Effector memory CD4-positive, alpha-beta T cell (primary cell): Measurements from ENCODE around the gene ARL1.
"Not testable (repeated sequence)": the region's sequence is repeated elsewhere in the genome, so short reads cannot be mapped to it uniquely, and the experiment has no call there.

Source experiments
- DNase-seq, 3 donors: peaks; one replicate each; pipeline ENCODE4 v3.0.0-alpha.2; 2020
- H3K27ac ChIP-seq: 2 replicates; pipeline ENCODE4 v1.7.0; 2013; ENCODE audit warnings: mild to moderate bottlenecking, low read length, moderate library complexity; ENCODE audit not compliant: insufficient read depth, poor library complexity, severe bottlenecking
- H3K27me3 ChIP-seq: replicated peaks from 2 replicates; pipeline ENCODE4 v1.7.0; 2013; ENCODE audit warnings: mild to moderate bottlenecking, low read length; ENCODE audit not compliant: insufficient read depth, control insufficient read depth, poor library complexity, severe bottlenecking
- H3K36me3 ChIP-seq: 2 replicates; pipeline ENCODE4 v1.7.0; 2013; ENCODE audit warnings: mild to moderate bottlenecking, low read length, moderate library complexity; ENCODE audit not compliant: control insufficient read depth, insufficient read depth
- H3K4me1 ChIP-seq: 2 replicates; pipeline ENCODE4 v1.7.0; 2013; ENCODE audit warnings: low read length, mild to moderate bottlenecking; ENCODE audit not compliant: control insufficient read depth, insufficient read depth, poor library complexity, severe bottlenecking
- H3K4me3 ChIP-seq: 2 replicates; pipeline ENCODE4 v1.7.0; 2013; ENCODE audit warnings: low read length, low read depth, mild to moderate bottlenecking; ENCODE audit not compliant: insufficient read depth, poor library complexity, severe bottlenecking
- H3K9me3 ChIP-seq: 2 replicates; pipeline ENCODE4 v1.7.0; 2013; ENCODE audit warnings: mild to moderate bottlenecking, low read length, moderate library complexity; ENCODE audit not compliant: control insufficient read depth

ARL1 gene

GRCh38 chr12:101410169-101410568, 2.6 kb upstream of the ARL1 start:
- H3K9me3 ChIP-seq, H3K27me3 ChIP-seq, H3K4me3 ChIP-seq, H3K36me3 ChIP-seq, H3K4me1 ChIP-seq, DNase-seq, H3K27ac ChIP-seq: not testable (repeated sequence)

- Histone ChIP-seq H3K27ac (peak overlapping the region; percentile 73), H3K9me3 (no peaks in the 10 kb centered on the region), H3K27me3 (no peaks in the 10 kb centered on the region), H3K4me1 (peaks cover 7% of the 10 kb centered on the region), H3K4me3 (peak overlapping the region; percentile 81), H3K36me3 (no peaks in the 10 kb centered on the region)
- peak in 1 of 3 donors; percentile 1 for DNase-seq
Observed at GRCh38 chr12:101407049-101407435, 530 bp downstream of the ARL1 start.

GRCh38 chr12:101391181-101391580, 16.4 kb downstream of the ARL1 start:
- not testable (repeated sequence) for H3K27me3 ChIP-seq, DNase-seq, H3K4me3 ChIP-seq, H3K4me1 ChIP-seq, H3K9me3 ChIP-seq, H3K27ac ChIP-seq
- peaks cover 26% of the 10 kb centered on the region for H3K36me3 ChIP-seq

GRCh38 chr12:101379149-101379548, 28.4 kb downstream of the ARL1 start:
- H3K4me3 ChIP-seq = no peak overlapping the region
- no peaks in the 10 kb centered on the region for H3K9me3 ChIP-seq
- no peak overlapping the region for H3K27ac ChIP-seq
- H3K4me1 ChIP-seq = no peaks in the 10 kb centered on the region
- peaks cover 36% of the 10 kb centered on the region for H3K36me3 ChIP-seq
- H3K27me3 ChIP-seq = no peaks in the 10 kb centered on the region
- DNase-seq = no peak

- H3K27me3 ChIP-seq = no peaks in the 10 kb centered on the region
- no peak for DNase-seq
- H3K27ac ChIP-seq = no peak overlapping the region
- H3K36me3 ChIP-seq = peaks cover 41% of the 10 kb centered on the region
- H3K4me1 ChIP-seq = no peaks in the 10 kb centered on the region
- no peaks in the 10 kb centered on the region for H3K9me3 ChIP-seq
- no peak overlapping the region for H3K4me3 ChIP-seq
Observed at GRCh38 chr12:101375573-101375972, 32.0 kb downstream of the ARL1 start.

- no peaks in the 10 kb centered on the region for H3K4me1 ChIP-seq
- peaks cover 56% of the 10 kb centered on the region for H3K36me3 ChIP-seq
- no peak overlapping the region for H3K4me3 ChIP-seq
- H3K9me3 ChIP-seq = no peaks in the 10 kb centered on the region
- no peaks in the 10 kb centered on the region for H3K27me3 ChIP-seq
- H3K27ac ChIP-seq = no peak overlapping the region
- DNase-seq = no peak
Observed at GRCh38 chr12:101372431-101372830, 35.1 kb downstream of the ARL1 start.

GRCh38 chr12:101368016-101368415, 39.6 kb downstream of the ARL1 start:
- peaks cover 73% of the 10 kb centered on the region for H3K36me3 ChIP-seq
- no peaks in the 10 kb centered on the region for H3K27me3 ChIP-seq
- no peak overlapping the region for H3K4me3 ChIP-seq
- H3K4me1 ChIP-seq = no peaks in the 10 kb centered on the region
- no peaks in the 10 kb centered on the region for H3K9me3 ChIP-seq
- no peak overlapping the region for H3K27ac ChIP-seq
- no peak for DNase-seq

- peaks cover 35% of the 10 kb centered on the region for H3K36me3 ChIP-seq
- no peaks in the 10 kb centered on the region for H3K27me3 ChIP-seq
- no peak for DNase-seq
Observed at GRCh38 chr12:101361455-101361854, 46.1 kb downstream of the ARL1 start.

GRCh38 chr12:101356794-101357193, 50.8 kb downstream of the ARL1 start:
- Histone ChIP-seq H3K27ac (no peak overlapping the region), H3K27me3 (no peaks in the 10 kb centered on the region), H3K36me3 (peaks cover 27% of the 10 kb centered on the region), H3K4me3 (no peak overlapping the region), H3K9me3 (no peaks in the 10 kb centered on the region), H3K4me1 (no peaks in the 10 kb centered on the region)
- no peak for DNase-seq

More at GRCh38 chr12:101361455-101361854, 46.1 kb downstream of the ARL1 start:
- no peak overlapping the region for H3K27ac ChIP-seq
- no peaks in the 10 kb centered on the region for H3K4me1 ChIP-seq
- no peak overlapping the region for H3K4me3 ChIP-seq
- no peaks in the 10 kb centered on the region for H3K9me3 ChIP-seq

- Histone ChIP-seq H3K27ac (no peak overlapping the region), H3K9me3 (no peaks in the 10 kb centered on the region), H3K36me3 (peaks cover 59% of the 10 kb centered on the region), H3K27me3 (no peaks in the 10 kb centered on the region), H3K4me3 (no peak overlapping the region), H3K4me1 (no peaks in the 10 kb centered on the region)
- no peak for DNase-seq
Observed at GRCh38 chr12:101351682-101352081, 55.9 kb downstream of the ARL1 start.

- Histone ChIP-seq H3K27ac (no peak overlapping the region), H3K9me3 (no peaks in the 10 kb centered on the region), H3K4me1 (no peaks in the 10 kb centered on the region), H3K27me3 (no peaks in the 10 kb centered on the region), H3K36me3 (peaks cover 58% of the 10 kb centered on the region), H3K4me3 (no peak overlapping the region)
- no peak for DNase-seq
Observed at GRCh38 chr12:101343893-101344292, 63.7 kb downstream of the ARL1 start.
